COLO668 (cell line): ENCODE results near the gene INPP5D.
"Not testable (repeated sequence)": the region's sequence is repeated elsewhere in the genome, so short reads cannot be mapped to it uniquely, and the experiment has no call there.

ENCODE experiments used
- DNase-seq: peaks from one replicate; lab custom pipeline; 2025; ENCODE audit not compliant: unreplicated experiment; lab: John Stamatoyannopoulos, UW

The INPP5D gene

DNA sequence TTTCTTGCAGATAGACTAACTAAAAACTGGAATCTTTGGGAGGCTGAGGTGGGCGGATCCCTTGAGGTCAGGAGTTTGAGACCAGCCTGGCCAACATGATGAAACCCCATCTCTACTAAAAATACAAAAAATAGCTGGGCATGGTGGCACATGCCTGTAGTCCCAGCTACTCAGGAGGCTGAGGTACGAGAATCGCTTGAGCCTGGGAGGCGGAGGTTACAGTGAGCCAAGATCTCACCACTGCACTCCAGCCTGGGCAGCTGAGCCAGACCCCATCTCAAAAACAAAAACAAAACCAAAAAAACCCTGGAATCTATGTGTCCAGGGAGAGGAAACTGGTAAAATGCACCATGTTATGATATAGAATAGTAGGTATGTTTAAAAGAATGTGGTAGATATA lies 7.6 kb upstream of the INPP5D start:
- not testable (repeated sequence) for DNase-seq

DNA sequence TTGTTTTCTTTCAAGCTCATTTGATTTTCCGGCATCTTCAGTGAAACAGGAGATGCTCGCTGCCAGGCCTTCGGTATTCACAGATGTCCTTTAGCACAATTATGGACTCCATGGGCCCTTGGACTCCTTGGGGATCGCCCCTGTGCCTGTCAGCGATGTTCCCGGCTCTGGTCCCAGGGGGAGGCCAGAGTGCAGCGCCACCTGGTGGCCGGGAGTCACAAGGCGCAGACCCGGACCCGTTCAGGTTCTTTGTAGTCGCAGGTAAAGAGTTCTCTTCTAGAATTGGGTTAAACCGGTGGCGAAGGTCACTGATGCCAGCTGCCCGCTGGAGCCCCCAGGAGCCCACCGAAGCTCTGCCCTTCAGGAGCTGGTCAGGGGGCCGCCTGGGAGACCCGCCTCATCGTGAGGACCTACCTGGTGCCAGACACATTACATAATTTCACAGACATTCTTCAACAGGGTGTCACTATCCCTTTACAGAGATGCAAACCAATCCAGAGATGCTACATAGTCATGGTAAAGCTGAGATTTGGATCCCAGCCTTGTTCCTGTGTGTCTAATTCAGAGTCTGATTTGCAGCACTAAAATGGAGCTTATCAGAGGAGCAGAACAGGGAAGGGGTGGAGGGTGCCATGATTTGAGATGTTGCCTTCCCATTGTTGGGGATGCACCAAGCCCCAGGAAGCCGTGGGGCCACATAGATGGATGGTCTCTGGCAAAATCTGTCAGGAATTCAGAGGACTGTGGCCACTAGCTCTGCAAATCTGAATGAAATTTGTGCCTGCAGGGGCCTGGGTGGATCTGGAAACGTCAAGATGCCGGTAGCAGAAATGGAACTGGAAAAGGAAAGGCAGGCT lies 6.0 kb upstream of the INPP5D start:
- DNase-seq, result peak; percentile 46

DNA sequence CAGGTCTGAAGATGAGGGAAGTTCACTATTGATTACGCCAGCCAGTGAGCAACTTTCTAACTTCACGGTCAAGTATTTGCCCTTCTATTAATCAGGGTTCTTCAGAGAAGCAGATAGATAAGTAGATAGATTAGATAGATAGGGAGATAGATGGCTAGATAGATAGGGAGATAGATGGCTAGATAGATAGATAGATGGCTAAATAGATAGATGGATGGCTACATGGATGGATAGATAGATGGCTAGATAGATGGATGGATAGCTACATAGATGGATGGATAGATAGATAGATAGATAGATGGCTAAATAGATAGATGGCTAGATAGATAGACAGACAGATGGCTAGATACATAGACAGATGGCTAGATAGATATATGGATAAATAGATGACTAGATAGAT lies 4.8 kb upstream of the INPP5D start:
- DNase-seq, result no peak

DNA sequence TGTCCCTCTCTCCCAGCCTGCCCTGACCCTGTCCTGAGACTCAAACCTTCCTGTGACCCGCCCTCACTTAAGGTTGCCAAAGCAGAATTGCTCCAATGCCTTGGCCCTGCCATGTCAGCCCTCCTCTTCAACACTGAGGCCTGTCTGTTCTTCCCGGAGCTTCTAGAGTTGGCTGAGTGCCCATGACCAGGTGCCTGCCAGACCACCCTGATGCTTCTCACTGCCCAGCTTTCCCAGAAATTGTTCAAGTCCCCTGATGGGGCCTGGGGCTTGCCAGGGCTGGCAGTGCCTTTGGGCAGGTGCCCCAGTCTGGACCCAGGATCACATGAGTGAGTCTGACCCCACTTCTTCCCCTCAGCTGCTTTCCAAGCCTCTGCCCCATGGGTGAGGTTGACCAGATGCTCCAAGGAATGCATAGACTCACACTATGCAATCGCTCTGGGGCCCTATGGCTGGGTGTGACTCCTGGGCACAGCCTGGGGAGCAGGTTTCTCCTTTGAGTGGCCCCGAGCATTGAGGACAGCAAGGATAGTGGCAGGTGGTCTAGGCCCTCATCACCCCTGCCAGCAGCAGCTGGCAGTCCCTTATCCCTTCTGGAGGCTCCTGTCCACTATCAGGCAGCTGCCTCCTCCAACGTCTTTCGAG lies 3.1 kb upstream of the INPP5D start:
- DNase-seq, result no peak

DNA sequence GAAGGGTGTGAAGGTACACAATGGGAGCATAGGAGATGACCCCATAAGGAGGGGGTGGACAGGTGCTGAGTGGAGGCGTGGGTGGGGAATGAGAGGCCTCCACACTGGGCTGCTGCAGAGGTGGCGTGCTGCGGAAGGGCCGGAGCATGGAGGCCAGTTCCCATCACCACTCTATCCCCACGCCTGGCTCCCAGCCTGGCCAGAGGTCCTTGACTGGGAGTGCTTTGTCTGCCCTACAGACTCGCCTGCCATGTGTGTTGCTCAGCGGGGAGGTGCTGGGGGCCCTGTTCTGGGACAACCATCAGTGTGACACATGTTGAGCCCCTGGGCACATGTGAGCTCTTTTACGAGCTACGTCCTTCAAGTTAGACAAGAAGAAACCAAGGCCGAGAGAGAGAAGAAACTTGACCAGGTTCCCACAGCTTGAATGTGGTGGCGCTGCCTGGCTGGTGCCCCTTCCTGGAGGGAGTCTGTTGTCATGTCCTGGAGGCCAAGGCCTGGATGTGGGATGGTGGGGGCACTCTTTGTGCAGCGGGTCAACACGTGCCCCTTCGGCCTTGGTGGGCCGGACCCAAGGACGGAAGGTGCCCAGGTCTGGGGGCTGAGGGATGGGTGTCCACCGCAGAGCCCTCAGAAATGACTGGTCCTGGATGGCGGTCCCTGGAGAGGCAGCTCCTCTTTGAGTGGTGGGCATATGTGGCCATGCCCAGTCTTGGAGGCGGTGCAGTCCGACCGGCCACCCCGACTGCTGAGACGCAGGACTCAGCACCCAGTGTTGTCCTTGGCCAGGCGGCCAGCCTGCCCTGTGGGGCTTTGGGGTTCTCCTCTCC lies 1.2 kb upstream of the INPP5D start:
- no peak for DNase-seq

DNA sequence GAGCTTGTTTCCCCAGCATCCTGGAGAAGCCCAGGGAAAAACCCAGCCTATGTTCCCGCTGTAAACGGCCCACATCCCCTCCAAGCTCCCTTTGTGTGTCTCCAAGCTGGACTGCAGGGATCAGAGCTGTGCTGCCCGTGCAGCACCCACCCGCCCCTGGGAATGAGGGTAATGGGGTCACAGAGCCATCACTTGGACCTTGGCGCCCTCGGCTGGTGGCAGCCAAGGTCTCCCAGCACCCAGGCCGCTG lies 670 bp upstream of the INPP5D start:
- DNase-seq, result no peak

DNA sequence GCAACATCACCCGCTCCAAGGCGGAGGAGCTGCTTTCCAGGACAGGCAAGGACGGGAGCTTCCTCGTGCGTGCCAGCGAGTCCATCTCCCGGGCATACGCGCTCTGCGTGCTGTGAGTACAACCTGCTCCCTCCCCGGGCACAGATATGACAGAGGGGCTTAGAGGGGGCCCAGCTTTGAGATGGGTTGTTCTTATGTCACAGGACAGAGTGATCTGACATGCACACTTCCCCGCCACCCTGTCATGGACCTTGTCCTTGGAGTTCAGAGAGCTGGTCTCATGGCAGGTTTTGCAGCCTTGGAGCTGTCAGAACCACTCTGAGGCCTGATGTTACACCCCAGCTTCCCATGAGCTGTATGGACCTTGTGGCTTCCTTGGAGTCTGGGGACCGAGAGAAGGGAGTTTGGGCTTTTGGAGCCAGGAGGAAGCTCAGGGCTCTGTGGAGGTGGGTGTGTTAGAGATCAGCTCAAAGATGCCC lies 398 bp downstream of the INPP5D start:
- peak; percentile 31 for DNase-seq

DNA sequence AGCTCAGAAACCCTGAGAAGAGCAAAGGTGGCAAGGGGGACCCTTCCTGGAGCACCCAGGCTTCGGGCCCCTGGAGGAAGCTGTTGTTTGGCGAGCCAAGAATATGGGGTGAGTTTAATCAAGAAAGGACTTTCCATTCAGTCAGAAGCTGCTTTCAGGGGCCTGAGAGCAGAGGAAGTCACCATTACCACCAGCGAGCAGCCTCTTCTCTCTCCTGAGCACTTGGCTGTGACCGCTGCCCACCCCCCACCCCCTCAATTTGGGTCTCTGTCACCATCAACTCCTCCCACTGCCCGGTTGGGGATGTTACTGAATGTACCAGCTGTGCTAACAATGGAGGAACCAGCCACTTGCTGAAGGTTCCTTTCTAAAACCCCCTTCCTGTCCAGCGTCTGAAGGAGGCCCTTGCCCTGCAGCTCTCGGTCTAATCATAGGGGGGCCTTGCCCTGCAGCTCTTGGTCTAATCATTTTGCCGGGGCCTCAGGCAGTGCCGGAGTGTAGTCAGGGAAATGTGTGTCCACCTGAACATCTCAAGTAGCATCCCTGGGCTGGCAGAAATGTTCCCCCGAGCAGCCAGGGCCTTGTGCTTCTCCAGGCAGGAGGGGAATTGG lies 943 bp downstream of the INPP5D start:
- no peak for DNase-seq

DNA sequence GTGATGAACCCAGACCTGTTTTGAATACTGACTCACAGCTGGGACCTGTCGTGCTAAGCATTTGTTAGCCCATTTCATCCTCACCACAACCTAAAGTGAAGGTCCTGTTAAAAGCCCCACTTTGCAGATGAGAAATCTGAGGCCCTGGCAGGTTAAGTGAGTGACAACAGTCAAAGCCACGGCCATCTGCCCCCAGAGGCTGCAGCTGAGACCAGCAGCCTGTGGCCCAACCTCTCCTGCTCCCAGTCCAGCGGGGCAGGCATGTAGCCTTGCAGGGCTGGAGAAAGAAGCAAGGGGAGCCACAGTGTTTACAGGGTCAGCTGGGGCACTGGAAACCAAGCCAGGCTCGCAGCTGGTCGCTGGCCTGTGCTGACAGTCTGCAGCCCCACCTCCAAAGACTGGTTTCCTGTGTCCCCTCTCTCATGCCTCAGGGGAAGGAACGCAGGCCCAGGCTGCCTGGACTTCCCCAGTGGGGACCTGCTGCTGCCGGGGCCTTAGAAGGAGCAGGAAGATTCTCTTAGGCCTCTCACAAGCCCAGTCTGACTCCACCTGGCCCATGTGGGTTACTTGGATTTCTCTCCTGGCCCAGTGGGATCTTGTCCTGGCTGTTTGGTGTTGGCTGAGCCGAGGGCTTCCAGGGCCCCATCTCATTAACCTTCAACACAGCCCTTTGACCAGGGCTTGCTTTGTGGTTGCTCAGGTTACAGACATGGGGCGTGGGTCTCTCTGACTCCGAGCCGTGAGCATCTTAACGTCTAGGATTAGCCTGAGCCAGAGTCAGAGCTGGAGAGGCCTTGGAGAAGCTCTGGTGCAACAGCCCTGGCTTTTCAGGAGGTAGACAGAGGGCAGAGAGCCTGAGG lies 1.7 kb downstream of the INPP5D start:
- no peak for DNase-seq

DNA sequence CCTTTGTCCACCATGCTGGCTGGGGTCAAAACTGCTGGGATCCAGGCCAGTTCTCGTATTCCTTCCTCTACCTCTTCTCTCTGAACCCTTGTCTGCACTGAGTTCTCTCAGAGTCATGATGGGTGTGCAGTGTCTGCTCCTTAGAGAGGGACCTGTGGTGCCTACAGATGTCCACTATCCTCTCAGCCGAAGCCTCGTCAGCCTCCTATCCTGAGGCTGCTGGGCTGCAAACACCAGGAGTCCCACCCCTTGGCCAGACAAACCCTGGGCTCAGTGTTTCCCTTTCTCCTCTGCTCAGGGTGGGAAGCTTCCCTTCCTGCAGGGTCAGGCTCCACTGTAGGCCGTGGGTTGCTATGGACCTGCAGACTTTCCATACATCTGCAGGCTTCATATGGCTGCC lies 2.3 kb downstream of the INPP5D start:
- no peak for DNase-seq

DNA sequence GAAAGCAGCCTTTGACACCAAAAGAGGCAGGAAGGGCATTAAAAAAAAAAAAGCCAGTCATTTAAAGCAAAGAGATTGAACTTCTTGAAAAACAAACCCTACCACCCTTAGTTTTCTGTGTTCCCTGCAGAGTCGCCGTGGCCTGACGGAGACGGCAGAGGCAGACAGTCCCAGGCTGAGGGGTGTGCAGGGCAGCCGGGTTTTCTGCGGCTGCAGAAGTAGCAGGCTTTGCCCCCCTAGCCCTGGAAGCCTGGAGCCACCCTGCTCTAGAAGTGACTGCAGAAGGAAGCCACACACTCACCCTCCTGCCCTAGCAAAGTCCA lies 2.8 kb downstream of the INPP5D start:
- no peak for DNase-seq

DNA sequence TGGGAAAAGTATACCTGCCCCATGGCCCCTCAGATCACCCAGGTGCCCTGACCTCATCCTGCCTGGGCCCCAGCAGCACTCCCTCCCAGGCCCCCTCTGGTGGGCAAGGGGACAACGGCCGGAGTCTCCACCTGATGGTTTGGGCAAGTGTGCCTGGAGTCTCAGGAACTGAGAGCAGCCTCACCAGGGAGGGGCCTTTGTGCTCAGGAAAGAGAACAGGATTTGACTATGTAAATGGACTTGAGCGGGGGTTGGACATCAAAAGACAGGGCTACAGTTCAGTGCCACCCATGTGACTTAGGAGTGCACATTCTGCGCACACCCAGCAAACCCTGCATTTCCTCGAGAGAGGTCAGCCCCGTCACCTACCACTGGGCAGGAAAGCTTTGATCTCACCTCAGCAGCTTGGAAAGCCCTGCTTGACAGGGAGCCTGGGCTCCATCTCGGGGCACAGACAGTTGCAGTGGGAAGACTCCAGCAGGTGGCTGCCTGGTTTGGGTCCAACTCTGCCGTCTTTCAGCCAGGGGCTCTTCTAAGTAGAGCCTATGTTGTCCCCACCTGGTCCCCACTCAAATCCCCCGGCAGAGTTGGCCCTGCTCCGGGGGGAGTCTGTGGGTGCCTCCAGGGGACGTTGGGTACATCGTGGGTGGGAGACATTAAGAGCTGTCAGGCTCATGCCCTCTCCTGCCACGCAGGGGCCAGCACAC lies 3.3 kb downstream of the INPP5D start:
- no peak for DNase-seq

DNA sequence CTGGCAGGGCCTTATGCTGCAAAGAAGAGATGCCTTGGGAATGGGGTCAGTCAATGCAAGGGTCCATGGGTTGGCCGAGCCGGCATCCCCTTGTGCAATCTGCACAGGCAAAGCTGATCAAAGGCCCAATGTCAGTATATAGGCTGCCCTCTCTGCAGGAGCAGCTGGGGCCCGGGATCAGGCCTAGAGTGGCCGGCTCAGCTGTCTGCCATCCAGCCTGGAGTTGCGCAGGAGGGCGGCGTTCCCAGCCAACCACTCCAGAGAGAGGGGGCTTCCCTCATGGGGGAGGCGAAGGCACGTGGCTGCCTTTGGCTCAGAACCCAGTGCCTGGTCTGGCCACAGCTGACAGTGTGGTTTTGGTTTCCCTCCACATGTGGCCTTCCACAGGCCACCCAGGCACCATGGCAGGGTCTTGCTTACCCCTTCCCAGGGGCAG lies 3.9 kb downstream of the INPP5D start:
- DNase-seq, result no peak

DNA sequence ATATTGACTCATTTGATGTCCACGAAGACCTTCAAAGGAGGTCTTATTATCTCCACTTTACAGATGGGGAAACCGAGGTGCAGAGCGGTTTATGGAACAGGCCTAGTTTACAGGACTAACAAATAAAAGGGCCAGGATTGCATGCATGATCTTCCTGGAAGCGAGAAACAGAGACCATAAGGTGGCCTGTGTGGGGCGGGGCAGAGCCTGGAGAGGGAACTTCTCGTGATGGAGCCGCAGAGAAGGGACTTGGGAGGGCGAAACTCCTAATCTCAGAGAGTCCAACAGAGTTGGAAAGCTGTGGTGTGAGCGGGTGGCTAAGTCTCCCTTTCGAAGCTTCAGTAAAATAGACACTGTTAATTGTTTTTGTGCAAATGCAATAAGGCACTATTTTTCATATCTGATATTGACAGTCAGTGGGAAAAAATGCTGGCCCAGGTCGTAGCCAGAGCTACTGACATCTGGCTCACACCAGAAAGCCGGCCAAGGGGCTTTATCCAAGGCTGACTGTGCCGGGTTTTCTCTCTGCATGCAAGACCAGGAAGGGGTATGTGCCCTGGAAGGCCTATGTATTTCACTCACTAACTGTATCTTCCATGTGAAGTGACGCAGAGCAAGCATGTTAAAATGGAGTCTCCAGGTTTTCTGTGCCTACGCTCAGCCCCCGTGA lies 4.5 kb downstream of the INPP5D start:
- no peak for DNase-seq

DNA sequence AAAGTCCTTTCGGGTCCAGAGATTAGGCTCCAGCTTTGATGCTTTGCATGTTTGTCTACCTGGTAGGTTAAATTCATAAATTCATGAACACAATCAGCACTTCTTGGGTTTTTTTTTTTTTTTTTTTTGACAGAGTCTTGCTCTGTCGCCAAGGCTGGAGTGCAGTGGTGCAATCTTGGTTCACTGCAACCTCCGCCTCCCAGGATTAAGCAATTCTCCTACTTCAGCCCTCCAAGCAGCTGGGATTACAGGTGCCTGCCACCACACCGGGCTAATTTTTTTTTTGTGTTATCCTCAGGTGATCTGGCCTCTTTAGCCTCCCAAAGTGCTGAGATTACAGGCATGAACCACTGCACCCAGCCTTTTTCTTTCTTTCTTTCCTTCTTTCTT lies 5.1 kb downstream of the INPP5D start:
- not testable (repeated sequence) for DNase-seq

DNA sequence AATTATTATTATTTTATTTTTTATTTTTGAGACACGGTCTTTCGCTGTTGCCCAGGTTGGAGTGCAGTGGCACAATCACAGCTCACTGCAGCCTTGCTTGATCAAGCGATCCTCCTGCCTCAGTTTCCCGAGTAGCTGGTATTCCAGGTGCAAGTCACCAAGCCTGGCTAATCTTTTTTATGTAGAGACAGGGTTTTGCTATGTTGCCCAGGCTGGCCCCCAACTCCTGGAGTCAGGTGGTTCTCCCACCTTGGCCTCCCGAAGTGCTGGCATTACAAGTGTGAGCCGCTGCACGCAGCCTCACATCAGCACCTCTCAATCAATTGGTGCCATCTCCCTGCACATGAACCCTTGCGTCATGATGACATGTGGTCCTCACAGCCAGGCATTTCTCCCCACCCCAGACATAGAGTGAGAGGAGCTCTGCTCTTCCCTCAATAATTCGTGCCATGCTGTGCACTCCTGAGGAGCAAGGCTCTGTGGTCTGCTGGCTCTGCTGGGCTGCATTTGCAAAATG lies 5.9 kb downstream of the INPP5D start:
- DNase-seq, result no peak

DNA sequence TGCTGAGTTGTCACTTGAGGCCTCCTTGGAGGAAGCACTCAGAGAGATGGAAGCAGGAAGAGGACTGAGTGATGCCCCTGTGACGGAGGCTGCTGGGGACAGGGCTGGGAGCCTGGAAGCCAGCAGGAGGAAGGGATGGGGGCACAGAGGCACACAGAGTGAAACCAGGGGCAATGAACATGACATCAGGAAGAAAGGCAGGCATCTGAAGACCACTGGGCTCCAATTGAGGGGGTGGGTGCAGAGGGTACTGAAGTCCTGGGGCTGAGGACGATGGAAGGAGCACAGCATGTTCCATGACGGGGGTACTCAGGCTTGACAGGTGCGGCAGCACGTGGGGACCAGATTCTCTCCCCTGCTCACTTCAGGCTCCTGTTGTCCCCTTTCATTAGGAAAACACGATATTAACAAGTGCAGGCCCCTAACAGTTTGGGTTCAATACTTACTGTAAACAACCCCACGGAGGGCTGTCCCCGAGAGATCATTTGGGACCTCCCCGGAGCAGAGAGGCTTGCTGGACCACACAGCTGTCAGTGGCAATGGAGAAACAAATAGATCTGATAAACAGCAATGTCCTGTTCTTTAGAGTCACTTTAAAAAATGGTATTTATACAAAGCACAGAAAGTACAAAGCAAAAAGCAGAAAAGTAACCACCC lies 8.7 kb downstream of the INPP5D start:
- no peak for DNase-seq

DNA sequence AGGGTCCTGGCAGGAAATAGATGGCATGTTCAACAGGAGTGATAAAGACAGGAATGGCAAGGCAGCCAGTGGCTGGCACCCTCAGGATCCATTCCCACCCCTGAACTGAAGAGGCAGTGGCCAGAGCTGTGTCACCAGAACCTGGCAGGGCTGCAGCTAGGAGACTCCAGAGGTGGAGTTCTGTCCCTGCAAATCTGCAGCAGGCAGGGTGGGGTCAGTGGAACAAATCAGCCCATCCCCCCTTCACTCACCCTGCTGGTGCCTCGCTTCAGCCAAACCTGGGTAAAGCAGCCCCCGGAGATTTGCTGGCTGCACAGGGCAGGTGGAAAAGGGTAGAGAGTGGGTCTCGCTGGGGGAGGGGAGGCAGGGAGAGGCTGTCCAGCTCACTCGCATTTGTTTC lies 12.7 kb downstream of the INPP5D start:
- no peak for DNase-seq

DNA sequence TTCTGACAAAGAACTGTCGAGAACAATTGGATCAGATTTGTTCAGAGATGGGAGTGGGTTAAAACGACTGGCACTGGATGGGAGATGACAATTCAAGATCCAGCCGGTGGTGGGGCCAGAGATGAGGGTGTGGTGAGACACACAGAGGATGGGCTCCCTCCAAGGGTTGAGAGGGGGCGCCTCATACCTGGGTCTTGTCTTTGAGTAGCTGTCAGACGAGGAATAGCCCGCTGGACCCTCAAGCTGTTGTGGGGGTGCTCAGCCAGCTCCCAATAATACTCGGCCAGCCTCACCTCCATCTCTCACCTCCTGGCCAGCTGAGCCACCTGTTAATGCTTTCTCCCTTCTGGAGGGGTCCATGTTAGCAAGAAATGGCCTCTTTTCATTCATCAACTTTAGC lies 14.0 kb downstream of the INPP5D start:
- DNase-seq, result no peak
